ENCODE data around the gene KLC4. TPM values are rescaled to one million over a fixed set of nuclear protein-coding genes. Genes with fewer than 3 reads are reported as not detected.
A peak's percentile ranks its signal among the peaks of the same experiment; 100 is the strongest.

Gene KLC4
- total RNA-seq, 1 donor, result 17.7 TPM

DNA sequence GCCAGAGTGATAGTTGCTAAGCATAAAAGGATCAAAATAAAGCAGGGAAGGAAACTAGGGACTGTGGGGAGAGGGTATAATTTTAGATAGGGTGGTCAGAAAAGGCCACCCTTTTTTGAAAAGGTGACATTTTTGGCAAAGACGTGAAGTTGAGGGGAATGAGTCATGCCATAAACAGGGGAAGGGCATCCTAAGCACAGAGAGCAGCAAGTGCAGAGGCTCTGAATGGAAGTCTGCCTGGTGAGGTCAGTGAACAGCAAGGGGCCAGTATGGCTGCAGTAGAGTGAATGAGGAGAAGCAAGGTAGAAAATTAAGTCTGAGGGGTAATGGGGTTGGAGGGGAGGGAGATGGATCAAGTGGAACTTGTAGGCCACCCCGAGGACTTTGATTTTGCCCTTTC is 2.4 kb downstream of the KLC4 start:
- no peaks in the 10 kb centered on the region for H4K20me1 ChIP-seq (ENCODE audit: insufficient read depth, low read length)
- DNase-seq (ENCODE audit: insufficient read length, low spot score, missing footprints), result peak; percentile 56
- H3K4me1 ChIP-seq (ENCODE audit: insufficient read depth, low read length), result peaks cover 18% of the 10 kb centered on the region
- TF ChIP-seq CTCF (IDR thresholded peaks at IDR 0.05; ENCODE audit: extremely low read depth, low read depth, low read length), result no peak
- no peaks in the 10 kb centered on the region for H3K9me3 ChIP-seq (ENCODE audit: low read depth, low read length)
- no peak overlapping the region for H2AFZ ChIP-seq (ENCODE audit: low read length)
- no peak overlapping the region for H3K4me2 ChIP-seq (ENCODE audit: insufficient read depth, low read length)
- H3K36me3 ChIP-seq (ENCODE audit: insufficient read depth, low read length), result peaks cover 11% of the 10 kb centered on the region
- no peaks in the 10 kb centered on the region for H3K27me3 ChIP-seq (ENCODE audit: insufficient read depth, low read length)
- H3K4me3 ChIP-seq (ENCODE audit: insufficient read depth, low read length), result no peak overlapping the region
- H3K27ac ChIP-seq (ENCODE audit: low read depth, low read length), result no peak overlapping the region
- H3K79me2 ChIP-seq (ENCODE audit: insufficient read depth, low read length), result peaks cover 22% of the 10 kb centered on the region

GRCh38 chr6:43062818-43063217 is 3.4 kb downstream of the KLC4 start:
- Histone ChIP-seq H3K27me3 (ENCODE audit: insufficient read depth, low read length) (no peaks in the 10 kb centered on the region), H3K9me3 (ENCODE audit: low read depth, low read length) (no peaks in the 10 kb centered on the region), H3K79me2 (ENCODE audit: insufficient read depth, low read length) (peaks cover 18% of the 10 kb centered on the region), H3K4me3 (ENCODE audit: insufficient read depth, low read length) (no peak overlapping the region), H3K4me2 (ENCODE audit: insufficient read depth, low read length) (no peak overlapping the region), H3K4me1 (ENCODE audit: insufficient read depth, low read length) (peaks cover 18% of the 10 kb centered on the region), H3K27ac (ENCODE audit: low read depth, low read length) (no peak overlapping the region), H4K20me1 (ENCODE audit: insufficient read depth, low read length) (no peaks in the 10 kb centered on the region), H2AFZ (ENCODE audit: low read length) (no peak overlapping the region), H3K36me3 (ENCODE audit: insufficient read depth, low read length) (peaks cover 11% of the 10 kb centered on the region)
- no peak for DNase-seq (ENCODE audit: insufficient read length, low spot score, missing footprints)
- no peak for TF ChIP-seq CTCF (IDR thresholded peaks at IDR 0.05; ENCODE audit: extremely low read depth, low read depth, low read length)

- no peak overlapping the region for H3K4me3 ChIP-seq (ENCODE audit: insufficient read depth, low read length)
- no peaks in the 10 kb centered on the region for H3K9me3 ChIP-seq (ENCODE audit: low read depth, low read length)
- no peak overlapping the region for H3K27ac ChIP-seq (ENCODE audit: low read depth, low read length)
- no peaks in the 10 kb centered on the region for H3K79me2 ChIP-seq (ENCODE audit: insufficient read depth, low read length)
- no peaks in the 10 kb centered on the region for H4K20me1 ChIP-seq (ENCODE audit: insufficient read depth, low read length)
- H3K4me2 ChIP-seq (ENCODE audit: insufficient read depth, low read length), result no peak overlapping the region
- peaks cover 20% of the 10 kb centered on the region for H3K36me3 ChIP-seq (ENCODE audit: insufficient read depth, low read length)
- peak; percentile 95 for DNase-seq (ENCODE audit: insufficient read length, low spot score, missing footprints)
- no peaks in the 10 kb centered on the region for H3K27me3 ChIP-seq (ENCODE audit: insufficient read depth, low read length)
- TF ChIP-seq CTCF (IDR thresholded peaks at IDR 0.05; ENCODE audit: extremely low read depth, low read depth, low read length), result peak; percentile 68
- peaks cover 3% of the 10 kb centered on the region for H3K4me1 ChIP-seq (ENCODE audit: insufficient read depth, low read length)
- H2AFZ ChIP-seq (ENCODE audit: low read length), result no peak overlapping the region
Measured at GRCh38 chr6:43070028-43070632, 10.7 kb downstream of the KLC4 start.

- peak; percentile 87 for DNase-seq (ENCODE audit: insufficient read length, low spot score, missing footprints)
- H3K4me3 ChIP-seq (ENCODE audit: insufficient read depth, low read length), result peak overlapping the region; percentile 90
- H3K79me2 ChIP-seq (ENCODE audit: insufficient read depth, low read length), result peaks cover 33% of the 10 kb centered on the region
- H3K36me3 ChIP-seq (ENCODE audit: insufficient read depth, low read length), result peaks cover 9% of the 10 kb centered on the region
- no peaks in the 10 kb centered on the region for H3K9me3 ChIP-seq (ENCODE audit: low read depth, low read length)
- peaks cover 32% of the 10 kb centered on the region for H3K4me1 ChIP-seq (ENCODE audit: insufficient read depth, low read length)
- H4K20me1 ChIP-seq (ENCODE audit: insufficient read depth, low read length), result peaks cover 8% of the 10 kb centered on the region
- H3K27ac ChIP-seq (ENCODE audit: low read depth, low read length), result no peak overlapping the region
- no peak overlapping the region for H2AFZ ChIP-seq (ENCODE audit: low read length)
- no peak for TF ChIP-seq CTCF (IDR thresholded peaks at IDR 0.05; ENCODE audit: extremely low read depth, low read depth, low read length)
- H3K4me2 ChIP-seq (ENCODE audit: insufficient read depth, low read length), result peak overlapping the region; percentile 63
- no peaks in the 10 kb centered on the region for H3K27me3 ChIP-seq (ENCODE audit: insufficient read depth, low read length)
Measured at GRCh38 chr6:43074847-43075669, 15.6 kb downstream of the KLC4 start.
